UCSD-AML1 (cell line): Measurements from ENCODE around the gene ZDHHC11.
"Not testable (repeated sequence)": the region's sequence is repeated elsewhere in the genome, so short reads cannot be mapped to it uniquely, and the experiment has no call there.

Experiments
- DNase-seq: peaks from one replicate; lab custom pipeline; 2025; ENCODE audit not compliant: unreplicated experiment; lab: John Stamatoyannopoulos, UW

Gene ZDHHC11

DNA sequence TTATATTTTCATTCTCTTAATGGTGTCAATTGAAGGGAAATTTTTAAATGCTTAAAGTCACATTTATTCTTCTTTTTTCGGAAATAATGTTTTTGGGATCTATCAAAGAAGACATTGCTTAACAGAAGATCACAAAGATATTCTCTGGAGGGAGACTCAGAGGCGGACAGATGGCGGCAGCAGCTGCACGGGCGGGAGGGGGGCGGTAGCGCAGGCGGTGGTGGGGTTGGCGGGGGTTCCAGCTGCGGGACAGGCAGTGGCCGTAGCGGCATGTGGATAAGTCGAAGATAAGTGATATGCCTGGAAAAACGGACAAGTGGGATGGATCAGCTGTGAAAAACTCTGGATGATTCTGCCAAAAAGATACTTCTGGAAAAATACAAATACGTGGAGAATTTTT is 34.6 kb downstream of the ZDHHC11 start:
- no peak for DNase-seq

DNA sequence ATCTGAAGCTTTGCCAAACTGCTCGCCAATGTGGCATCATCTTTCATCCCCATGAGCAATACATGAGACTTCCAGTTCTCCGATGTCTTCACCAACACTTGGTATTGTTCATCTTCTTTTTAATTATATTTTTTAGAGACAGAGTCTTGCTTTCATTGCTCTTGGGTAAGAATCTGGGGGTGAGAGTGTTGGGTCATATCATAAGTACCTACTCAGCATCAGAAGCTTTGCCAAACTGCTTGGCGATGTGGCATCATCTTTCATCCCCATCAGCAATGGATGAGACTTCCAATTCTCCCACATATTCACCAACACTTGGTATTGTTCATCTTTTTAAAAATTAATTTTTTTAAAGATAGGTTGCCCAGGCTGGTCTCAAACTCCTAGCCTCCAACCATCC is 35.3 kb downstream of the ZDHHC11 start:
- no peak for DNase-seq

DNA sequence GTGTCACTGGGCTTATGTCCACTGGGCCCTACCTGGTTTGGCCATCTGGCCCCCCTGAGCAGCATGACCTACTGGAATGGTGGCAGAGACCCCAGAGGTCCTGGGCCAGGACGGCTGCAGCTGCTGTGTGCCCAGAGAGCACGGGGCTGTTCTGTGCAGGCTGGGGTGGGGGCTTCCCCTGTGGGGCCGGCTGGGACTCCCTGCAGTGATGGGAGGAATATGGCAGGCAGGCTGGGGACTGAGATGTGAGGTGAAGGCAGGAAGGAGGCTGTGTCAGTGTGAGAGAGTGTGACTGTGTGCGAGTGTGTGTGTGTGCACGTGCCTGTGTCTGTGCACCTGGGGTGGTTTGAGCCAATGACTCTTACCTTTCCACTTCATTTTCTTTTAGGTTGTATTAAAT is 37.2 kb downstream of the ZDHHC11 start:
- not testable (repeated sequence) for DNase-seq

DNA sequence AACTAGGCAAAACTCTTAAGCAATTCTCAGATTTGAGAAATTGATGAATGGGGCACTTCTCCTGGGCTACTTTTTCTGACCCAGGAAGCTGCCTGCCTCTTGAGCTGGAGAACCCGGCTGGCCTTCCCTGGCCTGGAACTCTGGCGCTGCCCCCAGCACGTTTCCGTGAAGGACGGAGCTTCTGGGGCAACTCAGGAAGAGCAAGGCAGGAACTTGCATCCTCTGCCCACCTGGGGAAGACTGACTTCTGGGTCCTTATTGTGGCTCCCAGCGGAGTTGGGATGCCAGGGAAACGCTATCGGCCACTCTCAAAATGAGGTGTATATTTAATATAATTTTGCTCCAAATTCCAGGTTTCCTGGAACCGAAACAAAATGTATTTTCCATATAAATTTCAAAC is 39.4 kb downstream of the ZDHHC11 start:
- not testable (repeated sequence) for DNase-seq

DNA sequence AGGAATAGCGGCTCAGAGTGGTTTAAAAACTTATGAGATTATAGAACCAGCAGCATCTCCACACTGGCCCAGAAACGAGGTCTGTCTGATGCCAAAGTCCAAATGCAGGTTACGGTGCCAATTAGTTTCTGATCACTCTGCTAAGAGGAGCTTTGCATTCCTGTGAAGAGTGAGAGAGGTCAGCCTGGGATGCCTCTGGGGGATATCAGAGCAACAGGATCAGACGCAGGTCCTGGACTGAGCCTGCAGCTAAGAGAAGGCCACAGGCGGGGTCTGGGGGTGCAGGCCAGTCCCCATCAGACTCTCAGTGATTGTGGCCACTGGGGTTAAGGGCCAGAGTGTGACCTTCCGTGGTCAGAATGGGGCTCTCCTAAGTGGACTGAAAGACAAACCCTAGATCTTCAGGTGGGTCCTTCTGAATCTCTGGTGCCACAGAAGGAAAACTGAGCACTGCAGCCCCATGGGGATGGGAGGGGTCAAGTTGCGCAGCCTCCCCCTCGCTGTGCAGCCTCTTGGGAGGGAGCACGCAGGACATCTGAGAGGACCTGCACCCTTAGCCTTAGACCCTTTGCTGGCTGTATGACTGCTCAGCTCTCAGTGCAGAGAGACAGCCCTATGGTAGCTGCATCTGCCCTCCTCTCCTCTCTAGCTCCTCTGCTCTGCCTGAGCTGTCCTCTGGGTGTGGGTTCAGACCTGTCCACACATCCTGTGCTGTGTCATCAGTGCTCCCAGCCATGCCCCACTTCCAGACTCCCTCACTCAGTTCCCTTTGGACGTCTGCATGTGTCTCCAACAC is 42.9 kb downstream of the ZDHHC11 start:
- not testable (repeated sequence) for DNase-seq

DNA sequence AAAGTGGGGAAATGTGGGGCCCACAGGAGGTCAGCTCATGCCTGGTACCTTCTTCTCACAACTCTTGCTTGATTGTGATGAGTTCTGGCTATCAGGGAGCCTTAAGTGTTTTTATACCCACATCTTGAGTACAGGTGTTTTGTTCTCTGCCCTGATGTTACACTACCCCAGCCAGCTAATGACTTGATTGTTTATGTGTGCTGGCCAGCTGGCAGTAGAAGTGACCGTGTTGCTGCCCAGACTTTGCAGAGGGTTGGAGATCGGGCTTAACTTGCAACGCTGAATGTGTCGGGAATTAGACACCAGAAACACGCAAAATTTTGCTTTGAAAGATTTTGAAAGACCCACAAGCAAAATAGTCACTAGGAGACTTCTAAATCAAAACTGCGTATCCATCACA is 49.3 kb downstream of the ZDHHC11 start:
- no peak for DNase-seq

DNA sequence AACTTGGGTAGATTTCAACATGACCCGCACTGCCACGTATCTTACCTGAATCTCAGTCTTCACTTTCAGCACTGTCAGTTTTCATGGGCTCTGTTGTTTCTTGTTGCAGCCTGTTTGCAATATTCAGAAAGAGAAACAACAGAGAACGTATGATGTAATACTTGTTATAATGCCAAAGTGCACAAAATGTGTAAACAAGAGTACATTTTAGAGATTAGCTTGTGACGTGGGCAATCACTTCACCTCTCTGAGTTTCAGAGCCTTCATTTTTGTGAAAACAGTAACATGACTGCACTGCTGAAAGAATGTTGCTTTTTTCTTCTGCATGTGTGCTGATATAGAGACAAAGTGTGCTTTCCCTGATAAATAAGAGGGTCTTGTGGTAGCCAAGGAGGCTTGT is 49.7 kb downstream of the ZDHHC11 start:
- not testable (repeated sequence) for DNase-seq

DNA sequence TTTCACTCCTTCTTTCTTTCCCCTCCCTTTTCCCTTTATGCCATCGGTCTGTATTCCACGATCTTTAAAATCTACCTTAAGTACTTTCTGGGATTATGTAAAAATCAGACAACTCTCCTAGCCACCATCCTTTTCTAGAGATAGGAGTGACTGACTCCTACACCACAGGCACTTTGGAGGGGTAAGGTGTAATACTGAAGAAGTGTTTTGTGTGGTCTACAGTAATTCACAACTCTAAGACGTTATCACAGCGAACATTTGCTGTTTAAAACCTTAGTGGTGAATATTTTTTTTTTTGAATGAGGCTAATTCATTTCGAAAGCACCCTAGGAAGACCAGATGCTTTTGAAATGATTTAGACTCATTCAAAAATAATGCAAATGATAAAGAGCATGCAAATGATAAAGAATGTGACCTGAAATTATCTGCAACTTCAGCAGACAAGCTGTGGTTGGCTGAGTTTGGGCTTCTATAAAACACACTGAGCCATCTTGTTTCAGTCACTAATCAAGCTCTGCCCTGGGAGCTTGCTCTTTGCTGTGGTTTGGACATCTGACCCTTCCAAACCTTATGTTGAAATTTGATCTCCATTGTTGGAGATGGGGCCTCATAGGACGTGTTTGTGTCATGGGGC is 52.2 kb downstream of the ZDHHC11 start:
- not testable (repeated sequence) for DNase-seq

DNA sequence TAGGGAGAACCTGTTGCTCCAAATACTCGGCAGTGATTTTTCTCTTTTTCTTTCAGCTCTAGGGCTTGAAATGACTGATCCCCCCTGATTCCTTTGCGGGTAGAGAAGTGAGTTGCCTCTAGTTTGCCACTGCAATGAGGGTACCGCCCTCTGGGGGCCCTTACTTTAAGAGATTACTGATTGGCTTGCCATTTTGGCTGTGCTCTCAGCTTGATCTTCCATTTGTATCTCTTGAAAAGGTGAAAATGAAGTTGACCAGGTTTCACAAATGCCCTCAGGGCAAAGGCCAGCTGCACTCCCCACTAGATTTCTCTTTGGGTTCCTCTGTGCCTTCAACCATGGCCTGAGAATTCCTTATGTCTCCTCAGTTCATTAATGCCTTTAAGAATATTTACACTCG is 52.8 kb downstream of the ZDHHC11 start:
- not testable (repeated sequence) for DNase-seq

DNA sequence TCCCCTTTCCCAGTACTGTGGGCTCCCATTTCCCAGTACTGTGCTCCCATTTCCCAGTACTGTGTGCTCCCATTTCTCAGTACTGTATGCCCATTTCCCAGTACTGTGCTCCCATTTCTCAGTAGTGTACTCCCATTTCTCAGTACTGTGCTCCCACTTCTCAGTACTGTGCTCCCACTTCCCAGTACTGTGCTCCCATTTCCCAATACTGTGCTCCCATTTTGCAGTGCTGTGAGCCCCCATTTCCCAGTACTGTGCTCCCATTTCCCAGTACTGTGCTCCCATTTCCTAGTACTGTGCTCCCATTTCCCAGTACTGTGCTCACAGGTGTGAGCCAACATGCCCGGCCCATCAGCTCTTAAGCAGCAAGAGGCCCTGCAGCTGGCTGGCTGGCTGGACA is 54.9 kb downstream of the ZDHHC11 start:
- not testable (repeated sequence) for DNase-seq

DNA sequence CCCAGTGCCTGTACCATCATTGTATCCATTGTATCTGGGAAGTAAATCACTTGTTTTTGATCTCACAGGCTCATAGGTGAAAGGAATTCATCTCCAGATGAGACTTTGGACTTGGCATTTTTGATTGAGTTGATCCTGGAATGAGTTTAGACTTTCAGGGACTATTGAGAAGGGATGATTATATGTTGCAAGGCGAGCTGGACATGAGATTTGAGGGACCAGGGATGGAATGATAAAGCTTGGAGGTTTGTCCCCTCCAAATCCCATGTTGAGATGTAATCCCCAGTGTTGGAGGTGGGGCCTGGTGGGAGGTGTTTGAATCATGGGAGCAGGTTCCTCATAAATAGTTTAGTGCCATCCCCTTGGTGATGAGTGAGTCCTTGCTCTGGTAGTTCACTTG is 55.8 kb downstream of the ZDHHC11 start:
- not testable (repeated sequence) for DNase-seq

DNA sequence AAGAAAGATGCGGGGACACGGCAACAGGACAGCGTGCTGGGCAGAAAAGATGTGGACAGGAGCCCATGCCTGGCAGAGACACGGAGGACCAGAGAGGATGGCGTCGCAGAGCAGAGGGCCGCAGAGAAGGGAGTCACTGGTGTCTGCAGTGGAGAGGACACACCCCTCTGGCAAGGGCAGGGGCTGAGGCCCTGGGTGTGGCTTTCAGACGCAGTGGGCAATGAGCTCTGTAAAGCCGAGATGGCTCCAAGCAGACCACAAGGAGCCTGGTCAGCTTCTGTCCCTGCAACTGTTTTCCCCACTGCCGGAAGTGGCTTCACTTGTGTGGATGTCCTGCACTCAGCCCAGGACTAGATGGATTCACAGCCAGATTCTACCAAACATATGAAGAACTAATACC is 62.1 kb downstream of the ZDHHC11 start:
- not testable (repeated sequence) for DNase-seq

DNA sequence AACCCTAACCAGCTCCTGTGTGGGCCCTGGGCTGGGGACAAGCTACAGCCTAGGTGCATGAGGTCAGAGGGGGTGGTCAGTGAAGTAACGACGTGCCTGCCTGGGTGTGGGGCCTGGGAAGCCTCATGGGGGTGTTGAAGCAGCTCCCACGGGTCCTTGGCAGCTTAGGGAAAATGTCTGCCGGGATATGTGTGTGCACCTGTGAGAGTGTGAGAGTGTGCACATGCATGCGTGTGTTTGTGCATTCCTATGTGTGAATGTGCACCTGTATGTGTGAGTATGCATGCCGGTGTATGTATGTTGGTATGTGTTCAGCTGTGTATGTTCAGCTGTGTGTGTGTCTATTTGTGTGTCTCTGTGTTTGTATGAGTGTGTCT is 62.9 kb downstream of the ZDHHC11 start:
- DNase-seq = not testable (repeated sequence)

DNA sequence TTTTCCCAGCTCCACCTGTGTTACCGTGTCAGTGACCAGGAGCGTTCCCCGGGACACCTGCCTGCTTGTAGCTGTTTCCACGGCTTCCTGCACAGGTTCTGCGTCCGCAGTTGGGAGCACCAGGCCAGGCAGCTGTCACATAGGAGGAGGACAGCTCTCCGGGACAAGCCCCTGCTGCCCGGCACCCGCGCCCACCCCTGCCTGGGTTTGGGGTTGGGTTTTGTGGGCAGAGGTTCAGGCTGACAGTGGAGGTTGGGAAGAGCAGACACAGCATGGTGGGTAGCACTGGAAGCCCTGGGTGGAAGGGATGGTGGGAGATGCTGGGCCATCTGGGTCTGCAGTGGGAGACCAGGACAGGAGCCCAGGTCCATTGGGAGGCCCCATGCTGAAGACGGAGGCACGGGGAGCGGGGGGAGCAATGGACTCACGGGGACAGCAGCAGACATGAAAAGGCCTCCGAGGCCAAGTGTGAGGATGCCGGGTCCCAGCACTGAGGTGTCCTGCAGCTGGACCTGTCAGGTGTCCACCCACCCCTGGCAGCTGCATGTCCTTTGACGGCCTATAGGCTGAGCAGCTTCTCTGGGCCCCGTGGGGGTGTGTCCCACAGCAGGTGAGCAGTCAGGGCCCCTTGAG is 63.4 kb downstream of the ZDHHC11 start:
- DNase-seq = not testable (repeated sequence)

DNA sequence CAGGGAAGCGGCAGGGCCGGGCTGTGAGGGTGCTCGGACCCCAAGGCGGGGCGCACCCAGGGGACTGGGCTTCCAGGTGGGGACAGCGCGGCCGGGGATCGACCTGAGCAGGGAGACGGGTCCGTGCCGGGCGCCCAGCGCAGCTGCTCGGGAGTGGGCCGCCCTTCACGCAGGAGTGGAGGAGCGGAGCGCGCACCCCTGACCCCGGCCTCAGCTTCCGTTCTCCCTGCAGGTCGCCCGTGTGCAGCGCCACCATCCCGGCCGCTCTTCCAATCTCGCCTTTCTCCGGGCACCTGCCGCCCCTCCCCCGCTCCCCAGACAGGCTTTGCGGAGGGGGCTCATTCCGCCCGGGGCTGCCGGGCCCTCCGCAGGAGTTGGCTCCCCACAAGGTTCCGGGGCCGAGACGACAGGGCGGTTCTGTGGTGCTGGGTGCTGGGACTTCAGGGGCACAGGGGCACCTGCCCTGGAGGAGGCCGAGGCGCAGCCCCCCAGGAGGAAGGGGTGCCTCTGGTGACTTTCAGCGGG is 65.5 kb downstream of the ZDHHC11 start:
- not testable (repeated sequence) for DNase-seq

DNA sequence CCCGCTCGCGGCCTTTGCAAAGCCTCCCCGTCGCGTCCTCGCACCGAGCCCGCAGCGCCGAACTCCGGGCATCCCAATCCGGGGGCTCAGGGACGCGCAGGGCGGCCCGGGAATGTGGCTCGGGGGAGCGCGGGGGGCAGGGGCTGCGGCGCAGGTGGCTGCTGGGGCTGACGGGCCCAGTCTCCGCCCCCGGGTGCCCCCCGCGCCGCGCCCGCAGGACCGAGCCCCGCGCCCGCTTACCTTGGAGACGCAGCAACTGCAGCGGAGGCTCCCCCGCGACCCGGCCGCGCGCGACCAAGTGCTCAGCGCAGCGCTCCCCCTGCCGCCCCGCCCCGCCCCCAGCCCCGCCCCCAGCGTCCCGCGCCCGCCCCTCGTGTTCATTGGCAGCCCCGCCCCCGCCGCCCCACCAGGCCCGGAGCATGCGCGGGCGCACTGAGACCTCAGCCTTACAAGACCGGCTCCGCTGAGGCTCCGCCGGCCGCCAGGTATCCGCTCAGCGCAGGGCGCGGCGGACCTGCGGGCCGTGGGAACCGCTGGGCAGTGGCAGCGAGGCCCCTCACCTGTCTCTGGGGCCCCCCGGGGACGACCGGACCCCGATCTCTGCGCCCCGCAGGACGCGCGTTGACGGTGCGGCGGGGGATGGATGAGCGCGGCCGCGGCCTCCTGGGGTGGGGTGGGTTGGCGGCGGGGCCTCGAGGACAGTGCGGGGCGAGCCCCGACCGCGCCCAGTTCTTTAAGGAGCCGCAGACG is 66.2 kb downstream of the ZDHHC11 start, which contains the start of gene ZDHHC11B:
TSS of gene ZDHHC11B (minus strand) at position 302 of the 750 bp plus-strand sequence. CDS start 17,810 bp downstream, outside the sequence.
- peak; percentile 74 for DNase-seq

DNA sequence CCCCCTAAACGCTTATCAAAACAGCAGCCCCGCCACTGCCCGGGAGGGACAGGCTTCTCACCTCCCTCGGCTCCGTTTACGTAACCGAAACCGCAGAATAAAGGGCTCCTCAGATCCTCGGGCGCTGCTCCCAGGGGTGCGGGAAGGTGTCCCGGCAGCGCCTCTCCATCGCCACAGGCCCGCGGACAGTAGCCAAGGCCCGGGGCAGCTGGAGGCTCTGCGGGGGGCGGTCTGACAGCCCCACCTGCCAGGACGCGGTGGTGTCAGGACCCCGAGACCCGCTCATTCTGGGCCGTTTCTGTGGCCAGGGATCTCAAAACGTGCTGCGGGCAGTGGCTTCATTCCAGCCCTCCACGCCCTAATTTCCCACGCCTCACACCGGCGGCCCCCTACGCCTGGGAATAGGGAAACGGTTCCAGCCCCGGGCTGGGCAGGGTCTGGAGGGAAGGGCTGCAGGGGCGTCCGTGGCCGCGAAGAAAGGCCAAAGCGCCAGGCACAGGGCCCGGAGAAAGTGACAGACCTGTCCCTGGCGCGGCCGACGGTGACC is 66.8 kb downstream of the ZDHHC11 start:
- DNase-seq = not testable (repeated sequence)

DNA sequence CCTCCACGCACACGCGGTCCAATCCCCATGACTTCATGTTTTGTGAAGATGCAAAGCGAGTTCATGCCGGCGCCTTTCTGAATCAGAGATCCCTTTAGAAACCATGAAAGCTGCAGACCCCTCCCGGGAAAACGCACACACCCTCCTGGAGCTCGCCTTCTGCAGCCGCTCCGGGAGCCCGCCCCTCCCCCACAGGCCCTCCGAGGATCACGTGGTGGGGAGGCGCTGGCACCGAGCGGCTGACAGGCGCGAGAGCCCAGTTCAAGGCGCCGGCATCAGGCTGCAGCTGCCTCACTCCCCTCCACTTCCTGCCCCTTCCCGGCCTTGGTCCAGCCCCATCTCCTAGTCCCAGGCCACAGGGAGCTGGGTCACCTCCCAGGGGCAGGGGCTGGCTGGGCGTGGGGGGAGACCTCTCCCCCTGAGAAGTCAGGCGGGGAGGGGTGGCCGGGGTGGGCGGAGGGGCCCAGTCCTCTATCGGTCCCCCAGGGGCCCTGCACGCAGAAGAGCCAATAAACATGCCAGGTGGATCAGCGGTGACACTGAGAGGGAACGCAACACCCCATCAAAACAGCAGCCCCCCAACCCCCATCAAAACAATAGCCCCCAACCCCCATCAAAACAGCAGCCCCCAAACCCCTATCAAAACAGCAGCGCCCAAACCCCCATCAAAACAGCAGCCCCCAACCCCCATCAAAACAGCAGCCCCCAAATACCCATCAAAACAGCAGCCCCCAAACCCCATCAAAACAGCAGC is 67.6 kb downstream of the ZDHHC11 start:
- DNase-seq = not testable (repeated sequence)

DNA sequence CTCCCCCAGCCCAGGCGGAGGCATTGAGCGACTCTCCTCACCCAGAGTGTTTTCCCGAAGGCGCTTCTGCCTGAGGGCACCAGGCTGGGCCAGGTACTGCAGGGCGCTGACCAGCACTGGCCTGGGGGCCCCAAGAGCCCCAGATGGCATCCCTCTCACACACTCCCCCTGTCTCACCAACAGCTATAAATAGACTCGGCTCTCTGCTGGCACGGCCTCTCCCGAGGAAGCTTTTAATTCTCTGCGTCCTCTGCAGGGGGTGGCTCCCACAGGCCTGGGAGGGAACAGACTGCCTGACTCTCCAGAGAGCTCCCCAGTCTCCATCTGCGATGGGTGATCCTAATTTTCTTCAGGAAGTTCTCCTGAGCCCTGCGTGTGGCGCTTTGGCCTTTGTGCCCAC is 68.4 kb downstream of the ZDHHC11 start:
- DNase-seq = not testable (repeated sequence)

DNA sequence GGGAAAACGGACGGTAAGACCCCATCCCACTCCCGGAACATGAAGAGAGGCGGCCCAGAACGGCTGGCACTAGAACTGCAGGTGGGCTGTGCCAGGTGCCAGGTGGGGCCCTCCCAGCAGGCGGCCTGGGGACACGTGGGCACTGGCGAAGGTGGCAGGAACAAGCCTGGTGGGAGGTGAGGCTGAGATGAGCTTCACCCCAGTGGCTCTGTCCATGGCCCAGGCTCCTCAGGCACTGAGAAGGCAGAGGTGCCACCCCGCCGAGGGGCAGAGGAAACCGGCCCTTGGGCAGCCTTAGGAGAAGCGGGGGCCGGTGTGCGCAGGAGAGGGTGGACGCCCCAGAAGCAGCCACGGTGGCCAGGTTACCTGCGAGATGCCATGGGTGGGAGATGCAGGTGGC is 70.2 kb downstream of the ZDHHC11 start:
- DNase-seq = not testable (repeated sequence)
